ENCODE results near the gene PPP2R2B.

DNA sequence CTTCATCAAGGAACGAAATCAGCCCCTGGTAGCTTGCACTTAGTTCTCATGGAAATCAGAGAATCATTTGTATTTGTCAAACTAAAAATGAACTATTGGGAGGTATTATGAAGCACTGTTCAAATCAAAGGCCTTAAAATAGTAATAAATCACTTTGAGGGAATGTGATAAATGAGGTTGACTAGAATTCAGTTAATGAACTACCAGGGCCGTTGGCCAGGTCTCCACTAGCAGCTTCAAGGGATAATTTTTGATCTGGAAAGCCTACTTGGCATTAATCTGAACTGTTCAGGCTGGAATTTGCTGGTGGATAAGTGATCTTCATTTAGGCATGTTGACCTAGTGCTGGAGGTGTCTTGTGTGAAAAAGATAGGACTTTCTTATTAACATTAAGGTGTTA is 286.2 kb downstream of the PPP2R2B start:
- no peak for TF ChIP-seq EZH2 (IDR thresholded peaks at IDR 0.05; ENCODE audit: low read length)
- TF ChIP-seq, protein P1, sequence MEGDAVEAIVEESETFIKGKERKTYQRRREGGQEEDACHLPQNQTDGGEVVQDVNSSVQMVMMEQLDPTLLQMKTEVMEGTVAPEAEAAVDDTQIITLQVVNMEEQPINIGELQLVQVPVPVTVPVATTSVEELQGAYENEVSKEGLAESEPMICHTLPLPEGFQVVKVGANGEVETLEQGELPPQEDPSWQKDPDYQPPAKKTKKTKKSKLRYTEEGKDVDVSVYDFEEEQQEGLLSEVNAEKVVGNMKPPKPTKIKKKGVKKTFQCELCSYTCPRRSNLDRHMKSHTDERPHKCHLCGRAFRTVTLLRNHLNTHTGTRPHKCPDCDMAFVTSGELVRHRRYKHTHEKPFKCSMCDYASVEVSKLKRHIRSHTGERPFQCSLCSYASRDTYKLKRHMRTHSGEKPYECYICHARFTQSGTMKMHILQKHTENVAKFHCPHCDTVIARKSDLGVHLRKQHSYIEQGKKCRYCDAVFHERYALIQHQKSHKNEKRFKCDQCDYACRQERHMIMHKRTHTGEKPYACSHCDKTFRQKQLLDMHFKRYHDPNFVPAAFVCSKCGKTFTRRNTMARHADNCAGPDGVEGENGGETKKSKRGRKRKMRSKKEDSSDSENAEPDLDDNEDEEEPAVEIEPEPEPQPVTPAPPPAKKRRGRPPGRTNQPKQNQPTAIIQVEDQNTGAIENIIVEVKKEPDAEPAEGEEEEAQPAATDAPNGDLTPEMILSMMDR (optimal IDR thresholded peaks at IDR 0.05 in 1 of 3, IDR thresholded peaks at IDR 0.05 in 1 of 3, conservative IDR thresholded peaks at IDR 0.05 in 1 of 3; ENCODE audit: extremely low read depth in 1 of 3, insufficient read depth in 2 of 3, low read length in 3 of 3): no peak
